Calu3 (cell line): ENCODE measurements around the gene RAD51B. TPM values are rescaled to one million over a fixed set of nuclear protein-coding genes. Genes with fewer than 3 reads are reported as not detected.
"Not testable (repeated sequence)": the region's sequence is repeated elsewhere in the genome, so short reads cannot be mapped to it uniquely, and the experiment has no call there.

ENCODE experiments used
- BruUV-seq: library from RNA; stranded (reverse); fragments of 400-500 nt; replicated peaks from 2 replicates; lab custom pipeline; 2021; lab: Mats Ljungman, UMichigan
- CTCF ChIA-PET: fragments of 300-600 bp; sonication (Branson Sonifier 250); formaldehyde crosslinking; loops from one replicate; lab custom pipeline; 2022; ENCODE audit warnings: antibody characterized with exemption; lab: Charles Lee
- DNase-seq: peaks from one replicate; pipeline ENCODE4 v3.0.0; 2022
- H3K27ac Mint-ChIP-seq: one replicate; pipeline ENCODE4 v1.8.0; 2022; ENCODE audit warnings: mixed read lengths; ENCODE audit not compliant: unreplicated experiment
- H3K27me3 Mint-ChIP-seq: one replicate; pipeline ENCODE4 v1.8.0; 2022; ENCODE audit warnings: mixed read lengths; ENCODE audit not compliant: unreplicated experiment
- H3K36me3 Mint-ChIP-seq: one replicate; pipeline ENCODE4 v1.8.0; 2022; ENCODE audit warnings: mild to moderate bottlenecking, moderate library complexity, mixed read lengths; ENCODE audit not compliant: insufficient read depth, unreplicated experiment
- H3K4me1 Mint-ChIP-seq: one replicate; pipeline ENCODE4 v1.8.0; 2022; ENCODE audit warnings: mild to moderate bottlenecking, low read depth, mixed read lengths; ENCODE audit not compliant: unreplicated experiment
- H3K4me3 Mint-ChIP-seq: one replicate; pipeline ENCODE4 v1.8.0; 2022; ENCODE audit warnings: mild to moderate bottlenecking, low read depth, moderate library complexity, mixed read lengths; ENCODE audit not compliant: unreplicated experiment
- H3K9me3 Mint-ChIP-seq: one replicate; pipeline ENCODE4 v1.8.0; 2022; ENCODE audit warnings: low read depth, mixed read lengths; ENCODE audit not compliant: unreplicated experiment
- intact Hi-C: fragments of 100-400 bp; cut with micrococcal nuclease; formaldehyde crosslinking; loops from one replicate; pipeline ENCODE4 v1.10.0; 2022; ENCODE audit not compliant: unreplicated experiment
- total RNA-seq: library from RNA; stranded (reverse); gene quantifications from 2 replicates; pipeline ENCODE4 v1.2.3, GENCODE V29; 2022
- TF ChIP-seq, protein P1 (sequence below): fragments of 200-600 bp; IDR thresholded peaks from one replicate; pipeline ENCODE4 v1.8.0; 2022; ENCODE audit warnings: antibody characterized with exemption; ENCODE audit not compliant: unreplicated experiment

The RAD51B gene
- total RNA-seq, 1 experiment from 2014 or later, result 24.7 TPM

DNA sequence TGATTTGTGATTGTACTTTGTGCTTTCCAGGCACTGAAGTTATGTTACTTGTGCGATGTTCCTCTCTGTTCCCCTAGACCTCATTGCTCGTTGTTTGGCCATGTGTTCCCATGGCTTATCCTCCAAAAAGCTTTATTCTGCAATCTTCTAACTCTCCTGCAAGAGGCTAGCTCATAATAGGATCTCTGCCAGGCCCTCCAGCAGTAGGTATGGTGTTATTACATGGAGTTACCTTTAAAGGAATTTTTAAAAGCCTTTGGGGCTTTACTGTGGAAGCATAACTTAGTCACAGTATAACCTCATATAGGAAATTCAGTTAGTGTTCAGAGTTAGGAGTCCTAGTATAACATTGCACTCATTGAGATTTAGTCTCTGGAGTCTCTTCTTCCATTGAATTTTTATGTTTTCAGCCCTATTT, 292.3 kb downstream of the RAD51B start:
- no peaks in the 10 kb centered on the region for H3K27me3 Mint-ChIP-seq
- no peaks in the 10 kb centered on the region for H3K36me3 Mint-ChIP-seq
- no peaks in the 10 kb centered on the region for H3K9me3 Mint-ChIP-seq
- no peak overlapping the region for H3K27ac Mint-ChIP-seq
- TF ChIP-seq, protein P1, sequence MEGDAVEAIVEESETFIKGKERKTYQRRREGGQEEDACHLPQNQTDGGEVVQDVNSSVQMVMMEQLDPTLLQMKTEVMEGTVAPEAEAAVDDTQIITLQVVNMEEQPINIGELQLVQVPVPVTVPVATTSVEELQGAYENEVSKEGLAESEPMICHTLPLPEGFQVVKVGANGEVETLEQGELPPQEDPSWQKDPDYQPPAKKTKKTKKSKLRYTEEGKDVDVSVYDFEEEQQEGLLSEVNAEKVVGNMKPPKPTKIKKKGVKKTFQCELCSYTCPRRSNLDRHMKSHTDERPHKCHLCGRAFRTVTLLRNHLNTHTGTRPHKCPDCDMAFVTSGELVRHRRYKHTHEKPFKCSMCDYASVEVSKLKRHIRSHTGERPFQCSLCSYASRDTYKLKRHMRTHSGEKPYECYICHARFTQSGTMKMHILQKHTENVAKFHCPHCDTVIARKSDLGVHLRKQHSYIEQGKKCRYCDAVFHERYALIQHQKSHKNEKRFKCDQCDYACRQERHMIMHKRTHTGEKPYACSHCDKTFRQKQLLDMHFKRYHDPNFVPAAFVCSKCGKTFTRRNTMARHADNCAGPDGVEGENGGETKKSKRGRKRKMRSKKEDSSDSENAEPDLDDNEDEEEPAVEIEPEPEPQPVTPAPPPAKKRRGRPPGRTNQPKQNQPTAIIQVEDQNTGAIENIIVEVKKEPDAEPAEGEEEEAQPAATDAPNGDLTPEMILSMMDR, result no peak
- H3K4me3 Mint-ChIP-seq, result no peak overlapping the region
- H3K4me1 Mint-ChIP-seq, result no peaks in the 10 kb centered on the region
- BruUV-seq, result no TSS peak
- intact Hi-C loops, result no loop called here
- no peak for DNase-seq
- CTCF ChIA-PET, result no interaction called here

DNA sequence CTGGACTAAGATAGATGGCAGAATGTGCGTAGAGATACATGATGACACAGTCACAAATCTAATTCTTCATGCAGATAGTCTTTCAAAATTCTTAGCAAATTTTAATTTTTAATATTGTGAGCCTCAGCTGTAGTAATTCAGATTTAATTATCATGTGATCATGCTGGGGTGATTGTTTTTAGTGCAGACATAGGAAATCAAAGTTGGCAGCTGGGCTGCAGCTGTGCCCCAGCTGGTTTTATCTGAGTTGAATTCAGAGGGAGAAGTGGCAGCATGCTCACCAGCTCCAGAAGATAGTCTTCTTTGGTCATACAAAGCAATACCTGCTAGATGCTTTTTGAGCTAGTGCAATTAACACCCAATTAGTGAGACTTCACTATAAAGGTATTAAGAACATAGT, 292.9 kb downstream of the RAD51B start:
- CTCF ChIA-PET, result no interaction called here
- H3K36me3 Mint-ChIP-seq, result no peaks in the 10 kb centered on the region
- H3K4me1 Mint-ChIP-seq, result no peaks in the 10 kb centered on the region
- no peak overlapping the region for H3K27ac Mint-ChIP-seq
- no peak for DNase-seq
- H3K27me3 Mint-ChIP-seq, result no peaks in the 10 kb centered on the region
- H3K4me3 Mint-ChIP-seq, result no peak overlapping the region
- no TSS peak for BruUV-seq
- intact Hi-C loops, result no loop called here
- TF ChIP-seq, protein P1, result no peak
- no peaks in the 10 kb centered on the region for H3K9me3 Mint-ChIP-seq

DNA sequence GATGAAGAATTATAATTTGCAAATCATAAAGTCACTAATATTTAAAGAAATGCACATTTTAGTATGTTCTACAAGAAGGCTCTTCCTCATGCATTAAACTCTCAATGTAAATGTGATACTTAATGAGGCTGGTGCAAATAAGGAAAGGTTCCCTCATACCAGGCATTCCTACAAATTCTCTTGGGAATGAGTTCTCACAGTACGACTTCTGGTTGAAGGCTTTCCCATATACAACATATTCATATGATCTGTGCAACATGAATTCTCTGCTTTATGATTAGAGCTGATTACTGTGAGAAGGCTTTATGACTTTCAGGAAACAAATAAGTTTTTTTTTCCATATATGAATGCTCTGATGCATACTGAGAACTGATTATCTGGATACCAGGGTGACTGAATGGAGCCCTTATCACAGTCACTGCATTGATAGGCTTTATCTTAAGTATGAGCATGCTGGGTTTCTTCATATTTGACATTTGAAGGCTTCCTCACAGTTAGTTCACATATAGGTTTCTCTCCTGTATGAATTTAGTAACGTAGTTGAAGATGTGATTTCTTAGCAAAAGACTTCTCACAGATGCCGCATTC, 293.9 kb downstream of the RAD51B start:
- Mint-ChIP-seq H3K4me1 (no peaks in the 10 kb centered on the region), H3K27ac (no peak overlapping the region), H3K9me3 (no peaks in the 10 kb centered on the region), H3K27me3 (no peaks in the 10 kb centered on the region), H3K4me3 (no peak overlapping the region), H3K36me3 (no peaks in the 10 kb centered on the region)
- intact Hi-C loops, result no loop called here
- DNase-seq, result no peak
- TF ChIP-seq, protein P1, result no peak
- CTCF ChIA-PET, result no interaction called here
- no TSS peak for BruUV-seq

DNA sequence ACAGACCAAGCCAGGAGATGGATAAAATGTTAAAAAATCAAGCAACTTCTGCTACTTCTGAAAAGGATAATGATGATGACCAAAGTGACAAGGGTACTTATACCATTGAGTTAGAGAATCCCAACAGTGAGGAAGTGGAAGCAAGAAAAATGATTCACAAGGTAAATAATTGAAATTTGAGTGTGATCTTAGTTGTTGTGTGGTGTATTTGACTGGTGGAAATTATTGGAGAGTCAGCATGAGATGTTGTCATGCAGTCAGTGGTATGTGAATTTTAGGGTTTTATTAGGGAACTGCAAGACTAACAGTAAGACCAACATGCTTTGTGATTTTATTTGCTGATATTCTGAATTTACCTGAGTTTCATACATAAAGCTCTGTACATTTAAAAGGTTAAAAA, 296.4 kb downstream of the RAD51B start:
- H3K4me1 Mint-ChIP-seq, H3K9me3 Mint-ChIP-seq, H3K27ac Mint-ChIP-seq, intact Hi-C loops, H3K27me3 Mint-ChIP-seq, H3K36me3 Mint-ChIP-seq, DNase-seq, BruUV-seq, H3K4me3 Mint-ChIP-seq: not testable (repeated sequence)
- CTCF ChIA-PET, result interaction anchor here (0.6 to 1.1 kb wide), 2 partner anchors 27 to 88 kb away, joined by 4 to 6 read pairs; no protein-coding TSS in a partner anchor

DNA sequence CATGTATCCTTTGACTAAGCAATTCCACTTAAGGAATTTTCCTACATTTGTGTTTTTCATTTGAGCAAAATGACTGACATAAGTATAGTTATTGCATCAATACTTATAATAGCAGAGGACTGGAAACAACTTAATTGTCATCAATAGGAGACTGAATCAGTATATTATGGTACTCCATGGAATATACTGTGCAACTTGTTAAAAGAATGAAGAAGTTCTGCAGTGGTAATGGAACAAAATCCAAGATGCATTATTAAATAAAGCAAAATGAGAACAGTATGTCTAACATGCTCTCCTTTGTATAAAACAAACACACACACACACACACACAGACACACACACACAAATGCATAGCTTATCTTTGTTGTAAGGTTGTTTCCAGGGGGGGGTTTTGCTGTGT, 303.1 kb downstream of the RAD51B start:
- H3K36me3 Mint-ChIP-seq, result no peaks in the 10 kb centered on the region
- CTCF ChIA-PET, result interaction anchor here (1.6 kb wide), 1 partner anchor 15 kb away, joined by 4 read pairs; no protein-coding TSS in a partner anchor
- no peaks in the 10 kb centered on the region for H3K27me3 Mint-ChIP-seq
- no peak overlapping the region for H3K4me3 Mint-ChIP-seq
- H3K4me1 Mint-ChIP-seq, result peaks cover 17% of the 10 kb centered on the region
- H3K27ac Mint-ChIP-seq, result no peak overlapping the region
- intact Hi-C loops, result no loop called here
- peaks cover 2% of the 10 kb centered on the region for H3K9me3 Mint-ChIP-seq
- TF ChIP-seq, protein P1, result no peak
- no TSS peak for BruUV-seq
- DNase-seq, result no peak
